ENCODE measurements around the gene ACOX3.

DNA sequence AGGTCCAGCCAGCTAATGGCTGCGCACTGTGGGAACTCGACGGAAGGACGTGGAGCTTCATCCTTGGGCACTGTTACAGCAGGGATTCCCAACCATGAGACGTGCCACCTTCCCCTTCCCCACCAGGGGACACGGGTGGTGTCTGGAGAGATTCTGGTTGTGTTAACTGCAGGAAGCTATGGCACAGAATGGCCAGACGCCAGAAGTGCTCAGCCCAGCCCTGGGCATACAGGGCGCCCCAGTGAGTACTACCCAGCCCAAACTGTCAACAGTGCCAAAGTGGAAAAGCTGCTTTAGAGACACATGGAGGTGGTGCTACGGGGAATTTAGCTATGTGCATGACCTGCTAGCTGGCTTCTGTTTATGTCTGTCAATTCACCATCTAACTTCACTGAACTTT lies 32.8 kb downstream of the ACOX3 start:
- TF ChIP-seq TAF1 (IDR thresholded peaks at IDR 0.05; ENCODE audit: low read depth, low read length) (no peak), POLR2AphosphoS5 (IDR thresholded peaks at IDR 0.05; ENCODE audit: low read depth, low read length) (no peak), POLR2A (IDR thresholded peaks at IDR 0.05; ENCODE audit: low read depth, low read length) (no peak)

Measured in GM12891 (cell line).